MM.1S (cell line): ENCODE measurements around the gene NUDT1.

Source experiments
- DNase-seq: peaks from one replicate; pipeline ENCODE4 v3.0.0-alpha.2; 2015
- H2AFZ ChIP-seq: fragments of 300-600 bp; sonication (generic); 2 replicates; pipeline ENCODE4 v1.6.0; 2016; ENCODE audit warnings: antibody characterized with exemption, low read length
- H3F3A ChIP-seq: fragments of 300-600 bp; sonication (generic); 2 replicates; pipeline ENCODE4 v1.6.1; 2016; ENCODE audit warnings: mild to moderate bottlenecking, antibody characterized with exemption, low read length, moderate library complexity, mixed read lengths; ENCODE audit not compliant: insufficient read depth
- H3K27ac ChIP-seq: fragments of 300-600 bp; sonication (generic); 2 replicates; pipeline ENCODE4 v1.5.1; 2016; ENCODE audit warnings: mild to moderate bottlenecking, low read length
- H3K27me3 ChIP-seq: fragments of 300-600 bp; sonication (generic); replicated peaks from 2 replicates; pipeline ENCODE4 v1.6.0; 2016; ENCODE audit warnings: low read length; ENCODE audit not compliant: insufficient read depth
- H3K36me3 ChIP-seq: fragments of 300-600 bp; sonication (generic); replicated peaks from 2 replicates; pipeline ENCODE4 v1.6.1; 2016; ENCODE audit warnings: mild to moderate bottlenecking, low read length, mixed read lengths; ENCODE audit not compliant: insufficient read depth
- H3K4me1 ChIP-seq: fragments of 300-600 bp; sonication (generic); 2 replicates; pipeline ENCODE4 v1.6.1; 2016; ENCODE audit warnings: low read length, mixed read lengths
- H3K4me2 ChIP-seq: fragments of 300-600 bp; sonication (generic); 2 replicates; pipeline ENCODE4 v1.6.0; 2016; ENCODE audit warnings: low read depth, low read length
- H3K4me3 ChIP-seq: fragments of 300-600 bp; sonication (generic); 2 replicates; pipeline ENCODE4 v1.5.1; 2016; ENCODE audit warnings: low read length, mixed read lengths
- H3K79me2 ChIP-seq: fragments of 300-600 bp; sonication (generic); 2 replicates; pipeline ENCODE4 v1.6.1; 2016; ENCODE audit warnings: mixed run types, low read length, mixed read lengths
- H3K9ac ChIP-seq: fragments of 300-600 bp; sonication (generic); 2 replicates; pipeline ENCODE4 v1.6.1; 2016; ENCODE audit warnings: low read length, mixed read lengths
- H3K9me2 ChIP-seq: fragments of 300-600 bp; sonication (generic); replicated peaks from 2 replicates; pipeline ENCODE4 v1.6.1; 2016; ENCODE audit warnings: mild to moderate bottlenecking, low read length, mixed read lengths; ENCODE audit not compliant: insufficient read depth
- H3K9me3 ChIP-seq: fragments of 300-600 bp; sonication (generic); replicated peaks from 2 replicates; pipeline ENCODE4 v1.6.1; 2016; ENCODE audit warnings: mild to moderate bottlenecking, low read length, mixed read lengths; ENCODE audit not compliant: insufficient read depth
- H4K20me1 ChIP-seq: fragments of 300-600 bp; sonication (generic); 2 replicates; pipeline ENCODE4 v1.6.1; 2016; ENCODE audit warnings: mild to moderate bottlenecking, low read length, moderate library complexity, mixed read lengths; ENCODE audit not compliant: insufficient read depth
- EZH2 ChIP-seq: fragments of 300-600 bp; sonication (generic); optimal IDR thresholded peaks from 2 replicates; pipeline ENCODE3; 2017; ENCODE audit warnings: low read depth, mild to moderate bottlenecking, antibody characterized with exemption, low read length, mixed read lengths
- EZH2phosphoT487 ChIP-seq: fragments of 300-600 bp; sonication (generic); IDR thresholded peaks from 2 replicates; pipeline ENCODE4 v1.6.1; 2018; ENCODE audit warnings: antibody characterized with exemption, low read length
- TF ChIP-seq, protein P1 (sequence below): fragments of 300-600 bp; sonication (generic); IDR thresholded peaks from 2 replicates; pipeline ENCODE4 v1.5.1; 2016; ENCODE audit warnings: antibody characterized with exemption, low read length, mixed read lengths

Gene NUDT1

DNA sequence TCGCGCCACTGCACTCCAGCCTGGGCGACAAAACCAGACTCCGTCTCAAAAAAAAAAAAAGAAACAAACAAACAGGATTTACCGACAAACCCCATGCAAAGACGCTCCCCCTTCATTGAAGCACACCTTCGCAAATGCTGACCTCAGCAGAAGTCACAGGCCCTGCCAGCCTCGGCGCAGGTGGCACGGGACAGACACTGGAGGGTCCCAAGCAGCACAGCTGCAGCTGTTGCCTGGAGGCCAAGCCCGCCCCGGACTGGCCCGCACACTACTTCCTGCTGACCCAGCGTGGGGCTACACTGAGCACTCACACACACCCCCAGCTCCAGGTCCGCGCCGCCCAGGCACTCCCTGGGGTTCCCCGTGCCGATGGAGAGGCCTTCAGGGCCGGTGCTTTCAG, 41.0 kb downstream of the NUDT1 start:
- H3K79me2 ChIP-seq: 0 out of 2 replicates have a peak, but pooled peaks cover 2% of the 10 kb centered on the region
- no peaks in the 10 kb centered on the region for H3K4me1 ChIP-seq
- no peaks in the 10 kb centered on the region for H3K9me3 ChIP-seq
- H3K4me3 ChIP-seq: no peak overlapping the region
- no peaks in the 10 kb centered on the region for H3K27me3 ChIP-seq
- DNase-seq: no peak
- H3K27ac ChIP-seq: no peak overlapping the region
- no peaks in the 10 kb centered on the region for H3K9me2 ChIP-seq
- H3K9ac ChIP-seq: no peak overlapping the region
- no peaks in the 10 kb centered on the region for H3F3A ChIP-seq
- no peaks in the 10 kb centered on the region for H3K36me3 ChIP-seq
- H2AFZ ChIP-seq: no peak overlapping the region
- no peak overlapping the region for H3K4me2 ChIP-seq
- TF ChIP-seq EZH2phosphoT487: no peak
- no peak for TF ChIP-seq EZH2
- TF ChIP-seq, protein P1, sequence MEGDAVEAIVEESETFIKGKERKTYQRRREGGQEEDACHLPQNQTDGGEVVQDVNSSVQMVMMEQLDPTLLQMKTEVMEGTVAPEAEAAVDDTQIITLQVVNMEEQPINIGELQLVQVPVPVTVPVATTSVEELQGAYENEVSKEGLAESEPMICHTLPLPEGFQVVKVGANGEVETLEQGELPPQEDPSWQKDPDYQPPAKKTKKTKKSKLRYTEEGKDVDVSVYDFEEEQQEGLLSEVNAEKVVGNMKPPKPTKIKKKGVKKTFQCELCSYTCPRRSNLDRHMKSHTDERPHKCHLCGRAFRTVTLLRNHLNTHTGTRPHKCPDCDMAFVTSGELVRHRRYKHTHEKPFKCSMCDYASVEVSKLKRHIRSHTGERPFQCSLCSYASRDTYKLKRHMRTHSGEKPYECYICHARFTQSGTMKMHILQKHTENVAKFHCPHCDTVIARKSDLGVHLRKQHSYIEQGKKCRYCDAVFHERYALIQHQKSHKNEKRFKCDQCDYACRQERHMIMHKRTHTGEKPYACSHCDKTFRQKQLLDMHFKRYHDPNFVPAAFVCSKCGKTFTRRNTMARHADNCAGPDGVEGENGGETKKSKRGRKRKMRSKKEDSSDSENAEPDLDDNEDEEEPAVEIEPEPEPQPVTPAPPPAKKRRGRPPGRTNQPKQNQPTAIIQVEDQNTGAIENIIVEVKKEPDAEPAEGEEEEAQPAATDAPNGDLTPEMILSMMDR: no peak
- H4K20me1 ChIP-seq: no peaks in the 10 kb centered on the region

DNA sequence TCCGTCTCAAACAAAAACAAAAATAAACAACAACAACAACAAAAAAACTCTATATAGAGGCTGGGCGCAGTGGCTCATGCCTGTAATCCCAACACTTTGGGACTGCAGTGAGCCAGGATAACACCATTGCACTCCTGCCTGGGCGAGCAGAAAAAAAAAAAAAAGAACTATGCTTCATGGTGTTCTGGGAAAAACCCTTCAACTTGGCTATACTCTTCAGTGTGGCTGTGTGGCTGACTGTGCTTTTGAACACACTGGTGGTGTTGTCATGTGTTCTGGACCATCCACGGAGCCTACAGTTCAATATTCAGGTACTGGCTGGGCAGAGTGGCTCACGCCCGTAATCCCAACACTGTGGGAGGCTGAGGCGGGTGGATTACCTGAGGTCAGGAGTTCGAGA, 45.7 kb downstream of the NUDT1 start:
- DNase-seq: no peak
- Histone ChIP-seq H3K9ac (no peak overlapping the region), H4K20me1 (no peaks in the 10 kb centered on the region), H3K36me3 (no peaks in the 10 kb centered on the region), H3K4me2 (no peak overlapping the region), H3K9me3 (no peaks in the 10 kb centered on the region), H3K27me3 (no peaks in the 10 kb centered on the region), H3F3A (no peaks in the 10 kb centered on the region), H3K79me2 (0 out of 2 replicates have a peak, but pooled peaks cover 3% of the 10 kb centered on the region), H2AFZ (no peak overlapping the region), H3K9me2 (no peaks in the 10 kb centered on the region), H3K27ac (no peak overlapping the region), H3K4me1 (no peaks in the 10 kb centered on the region), H3K4me3 (no peak overlapping the region)
- TF ChIP-seq EZH2 (no peak), EZH2phosphoT487 (no peak)
- TF ChIP-seq, protein P1: no peak

DNA sequence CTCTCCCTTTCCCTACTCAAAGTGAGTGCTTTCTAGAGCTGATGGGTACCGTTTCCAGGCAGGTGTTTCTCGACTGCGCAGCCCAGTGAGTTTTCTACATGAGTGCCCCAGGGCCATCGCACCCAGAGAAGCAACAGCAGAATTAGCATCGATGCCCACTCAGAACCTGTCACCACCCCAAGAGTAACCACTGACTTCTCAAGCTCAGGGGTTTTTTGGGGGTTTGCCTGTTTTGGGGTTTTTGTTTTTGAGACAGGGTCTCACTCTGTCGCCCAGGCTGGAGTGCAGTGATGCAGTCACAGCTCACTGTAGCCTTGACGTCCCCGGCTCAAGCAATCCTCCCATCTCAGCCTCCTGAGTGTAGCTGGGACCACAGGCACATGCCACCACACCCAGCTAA, 46.5 kb downstream of the NUDT1 start:
- H3K79me2 ChIP-seq: 0 out of 2 replicates have a peak, but pooled peaks cover 3% of the 10 kb centered on the region
- no peak overlapping the region for H3K4me2 ChIP-seq
- H3K27ac ChIP-seq: no peak overlapping the region
- TF ChIP-seq, protein P1: no peak
- no peak for TF ChIP-seq EZH2
- TF ChIP-seq EZH2phosphoT487: no peak
- H3K9ac ChIP-seq: no peak overlapping the region
- no peaks in the 10 kb centered on the region for H3K4me1 ChIP-seq
- no peaks in the 10 kb centered on the region for H4K20me1 ChIP-seq
- H3K9me2 ChIP-seq: no peaks in the 10 kb centered on the region
- no peak for DNase-seq
- no peaks in the 10 kb centered on the region for H3K9me3 ChIP-seq
- no peaks in the 10 kb centered on the region for H3K36me3 ChIP-seq
- no peaks in the 10 kb centered on the region for H3F3A ChIP-seq
- H2AFZ ChIP-seq: no peak overlapping the region
- no peaks in the 10 kb centered on the region for H3K27me3 ChIP-seq
- no peak overlapping the region for H3K4me3 ChIP-seq
